NT2/D1 (cell line): Measurements from ENCODE around the gene ADAMTS13.

Experiments used
- SUZ12 ChIP-seq: IDR thresholded peaks from 2 replicates; pipeline ENCODE4 v1.6.1; 2011; ENCODE audit not compliant: insufficient read length, insufficient read depth; ENCODE audit errors: extremely low read depth
- YY1 ChIP-seq: IDR thresholded peaks from 2 replicates; pipeline ENCODE4 v1.6.1; 2011; ENCODE audit not compliant: insufficient read length, insufficient read depth
- ZNF274 ChIP-seq: IDR thresholded peaks from 2 replicates; pipeline ENCODE4 v1.6.1; 2011; ENCODE audit warnings: mild to moderate bottlenecking, low read depth, low read length

- TF ChIP-seq SUZ12 = no peak
- TF ChIP-seq ZNF274 = no peak
- no peak for TF ChIP-seq YY1
Observed at GRCh38 chr9:133378408-133378962, 43.7 kb upstream of the ADAMTS13 start.
